Gastroesophageal sphincter (tissue), 3 donors: Measurements from ENCODE around the gene RAD51B.

Source experiments
- POLR2A ChIP-seq, 2 donors: fragments of 450-650 bp; IDR thresholded peaks; one replicate each; pipeline ENCODE4 v1.6.1; 2017; ENCODE audit warnings: antibody characterized with exemption in 2 of 2, mild to moderate bottlenecking in 2 of 2, moderate library complexity in 1 of 2
- TF ChIP-seq, protein P1 (sequence below), 4 experiments: fragments of 200-600 bp in 2 of 4; fragments of 450-650 bp in 2 of 4; sonication (generic) in 1 of 4; IDR thresholded peaks; one replicate each; pipeline ENCODE4 v1.5.1; 2017 to 2019; ENCODE audit warnings: antibody characterized with exemption in 4 of 4, mild to moderate bottlenecking in 2 of 4, moderate library complexity in 2 of 4

DNA sequence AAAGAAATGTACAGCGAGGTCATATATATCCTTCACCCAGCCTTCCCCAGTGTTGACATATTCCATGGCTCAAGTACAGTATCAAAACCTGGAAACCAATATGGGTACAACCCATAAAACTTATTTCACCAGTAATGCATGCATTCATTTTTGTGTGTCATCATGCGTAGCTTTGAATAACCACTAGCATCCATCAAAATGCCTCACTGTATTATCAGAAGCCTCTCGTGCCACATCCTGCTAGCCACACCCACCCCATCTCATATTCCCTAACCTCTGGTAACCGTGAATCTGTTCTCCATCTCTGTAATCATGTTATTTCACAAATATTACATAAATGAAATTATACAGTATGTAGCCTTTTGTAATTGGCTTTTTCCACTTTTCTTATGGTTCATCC, 314.3 kb downstream of the RAD51B start:
- TF ChIP-seq, protein P1, sequence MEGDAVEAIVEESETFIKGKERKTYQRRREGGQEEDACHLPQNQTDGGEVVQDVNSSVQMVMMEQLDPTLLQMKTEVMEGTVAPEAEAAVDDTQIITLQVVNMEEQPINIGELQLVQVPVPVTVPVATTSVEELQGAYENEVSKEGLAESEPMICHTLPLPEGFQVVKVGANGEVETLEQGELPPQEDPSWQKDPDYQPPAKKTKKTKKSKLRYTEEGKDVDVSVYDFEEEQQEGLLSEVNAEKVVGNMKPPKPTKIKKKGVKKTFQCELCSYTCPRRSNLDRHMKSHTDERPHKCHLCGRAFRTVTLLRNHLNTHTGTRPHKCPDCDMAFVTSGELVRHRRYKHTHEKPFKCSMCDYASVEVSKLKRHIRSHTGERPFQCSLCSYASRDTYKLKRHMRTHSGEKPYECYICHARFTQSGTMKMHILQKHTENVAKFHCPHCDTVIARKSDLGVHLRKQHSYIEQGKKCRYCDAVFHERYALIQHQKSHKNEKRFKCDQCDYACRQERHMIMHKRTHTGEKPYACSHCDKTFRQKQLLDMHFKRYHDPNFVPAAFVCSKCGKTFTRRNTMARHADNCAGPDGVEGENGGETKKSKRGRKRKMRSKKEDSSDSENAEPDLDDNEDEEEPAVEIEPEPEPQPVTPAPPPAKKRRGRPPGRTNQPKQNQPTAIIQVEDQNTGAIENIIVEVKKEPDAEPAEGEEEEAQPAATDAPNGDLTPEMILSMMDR (IDR thresholded peaks at IDR 0.05): no peak
- TF ChIP-seq POLR2A (IDR thresholded peaks at IDR 0.05): no peak
